Inflammatory macrophage treated with lipopolysaccharide for 4 hours (primary cell): ENCODE measurements around the gene DDX5.

Experiments
- DNase-seq: peaks from one replicate; pipeline ENCODE4 v3.0.0-alpha.2; 2020

Gene DDX5

GRCh38 chr17:64506201-64506575, at the start of gene DDX5:
Gene DDX5, minus strand, starts transcription at chr17:64506289. Its CDS starts 170 bp downstream, at chr17:64506119.
- DNase-seq = peak; percentile 98

- DNase-seq = no peak
Observed at GRCh38 chr17:64555281-64555680, 49.2 kb upstream of the DDX5 start.

- no peak for DNase-seq
Observed at GRCh38 chr17:64554028-64554637, 48.0 kb upstream of the DDX5 start.

- DNase-seq = no peak
Observed at GRCh38 chr17:64551461-64551860, 45.4 kb upstream of the DDX5 start.

- no peak for DNase-seq
Observed at GRCh38 chr17:64547319-64547718, 41.2 kb upstream of the DDX5 start.

GRCh38 chr17:64546716-64547115, 40.6 kb upstream of the DDX5 start:
- DNase-seq = no peak

GRCh38 chr17:64544742-64545141, 38.7 kb upstream of the DDX5 start:
- DNase-seq = no peak

- DNase-seq = no peak
Observed at GRCh38 chr17:64540118-64540776, 34.2 kb upstream of the DDX5 start.

GRCh38 chr17:64538508-64539130, 32.5 kb upstream of the DDX5 start:
- DNase-seq = no peak

- no peak for DNase-seq
Observed at GRCh38 chr17:64537488-64537887, 31.4 kb upstream of the DDX5 start.

GRCh38 chr17:64536913-64537312, 30.8 kb upstream of the DDX5 start:
- no peak for DNase-seq

- no peak for DNase-seq
Observed at GRCh38 chr17:64535357-64535756, 29.3 kb upstream of the DDX5 start.

GRCh38 chr17:64534187-64534586, 28.1 kb upstream of the DDX5 start:
- no peak for DNase-seq

GRCh38 chr17:64533784-64534183, 27.7 kb upstream of the DDX5 start:
- no peak for DNase-seq

GRCh38 chr17:64532409-64532808, 26.3 kb upstream of the DDX5 start:
- DNase-seq = no peak

GRCh38 chr17:64531955-64532371, 25.9 kb upstream of the DDX5 start:
- DNase-seq = no peak

GRCh38 chr17:64529221-64529620, 23.1 kb upstream of the DDX5 start:
- DNase-seq = no peak

GRCh38 chr17:64527914-64528313, 21.8 kb upstream of the DDX5 start:
- no peak for DNase-seq

GRCh38 chr17:64520359-64520758, 14.3 kb upstream of the DDX5 start:
- DNase-seq = no peak

GRCh38 chr17:64519601-64520000, 13.5 kb upstream of the DDX5 start:
- no peak for DNase-seq

- no peak for DNase-seq
Observed at GRCh38 chr17:64515829-64516228, 9.7 kb upstream of the DDX5 start.

GRCh38 chr17:64515419-64515818, 9.3 kb upstream of the DDX5 start:
- no peak for DNase-seq

- no peak for DNase-seq
Observed at GRCh38 chr17:64509179-64509578, 3.1 kb upstream of the DDX5 start.

GRCh38 chr17:64508683-64509082, 2.6 kb upstream of the DDX5 start:
- DNase-seq = no peak

- peak; percentile 61 for DNase-seq
Observed at GRCh38 chr17:64507413-64507782, 1.3 kb upstream of the DDX5 start.
